GM12864 (cell line): Measurements from ENCODE around the gene PDZD2.

Experiments used
- DNase-seq: peaks from one replicate; pipeline ENCODE4 v3.0.0-alpha.2; 2011; ENCODE audit warnings: low read depth
- H3K4me3 ChIP-seq: 2 replicates; pipeline ENCODE4 v1.5.1; 2011; ENCODE audit warnings: mild to moderate bottlenecking, low read depth, low read length, control low read depth
- CTCF ChIP-seq: IDR thresholded peaks from 2 replicates; pipeline ENCODE4 v1.5.1; 2011; ENCODE audit warnings: low read depth, mild to moderate bottlenecking, moderate library complexity, low read length, control low read depth, inconsistent platforms; ENCODE audit errors: missing control alignments

PDZD2 gene

GRCh38 chr5:31754358-31754704 is 115.4 kb downstream of the PDZD2 start:
- no peak overlapping the region for H3K4me3 ChIP-seq
- TF ChIP-seq CTCF: no peak
- no peak for DNase-seq

GRCh38 chr5:31754741-31755675 is 116.1 kb downstream of the PDZD2 start:
- H3K4me3 ChIP-seq: no peak overlapping the region
- no peak for TF ChIP-seq CTCF
- no peak for DNase-seq

- no peak for TF ChIP-seq CTCF
- no peak overlapping the region for H3K4me3 ChIP-seq
- no peak for DNase-seq
Measured at GRCh38 chr5:31755676-31756230, 116.8 kb downstream of the PDZD2 start.

GRCh38 chr5:31757806-31758205 is 118.9 kb downstream of the PDZD2 start:
- no peak for TF ChIP-seq CTCF
- DNase-seq: no peak
- no peak overlapping the region for H3K4me3 ChIP-seq

- H3K4me3 ChIP-seq: no peak overlapping the region
- DNase-seq: no peak
- TF ChIP-seq CTCF: no peak
Measured at GRCh38 chr5:31758803-31759425, 120.0 kb downstream of the PDZD2 start.

GRCh38 chr5:31759925-31760324 is 121.0 kb downstream of the PDZD2 start:
- H3K4me3 ChIP-seq: no peak overlapping the region
- DNase-seq: no peak
- TF ChIP-seq CTCF: no peak

GRCh38 chr5:31761877-31762276 is 122.9 kb downstream of the PDZD2 start:
- DNase-seq: no peak

More at GRCh38 chr5:31761877-31762276, 122.9 kb downstream of the PDZD2 start:
- no peak overlapping the region for H3K4me3 ChIP-seq
- TF ChIP-seq CTCF: no peak
